Stomach (tissue), 9 donors: ENCODE data around the gene PER1. TPM values are rescaled to one million over a fixed set of nuclear protein-coding genes. Genes with fewer than 3 reads are reported as not detected.

Source experiments
- DNase-seq, 2 donors: peaks; one replicate each; pipeline versions ENCODE4 v3.0.0 to v3.0.0-alpha.2; 2013 to 2019
- H3K27ac ChIP-seq, 5 donors: fragments of 200-600 bp in 4 of 5; sonication (generic) in 4 of 5; one replicate each; pipeline ENCODE4 v1.5.1; 2013 to 2019; ENCODE audit warnings: mild to moderate bottlenecking in 1 of 5, moderate library complexity in 1 of 5
- H3K27me3 ChIP-seq, 3 donors: fragments of 200-600 bp; sonication (generic); one replicate each; pipeline ENCODE4 v1.5.1; 2017 to 2019; ENCODE audit warnings: mixed run types in 1 of 3
- H3K36me3 ChIP-seq, 4 donors: fragments of 200-600 bp; sonication (generic); 1 replicate in 3 of 4; 2 replicates in 1 of 4; pipeline ENCODE4 v1.5.1; 2016 to 2019
- H3K4me1 ChIP-seq, 4 donors: fragments of 200-600 bp; sonication (generic); one replicate each; pipeline ENCODE4 v1.5.1; 2016 to 2019
- H3K4me3 ChIP-seq, 4 donors: fragments of 200-600 bp; sonication (generic) in 3 of 4; one replicate each; pipeline ENCODE4 v1.5.1; 2016 to 2019; ENCODE audit warnings: mild to moderate bottlenecking in 1 of 4
- H3K9me3 ChIP-seq, 4 donors: fragments of 200-600 bp; sonication (generic); one replicate each; pipeline ENCODE4 v1.5.1; 2016 to 2019
- CTCF ChIP-seq, 7 experiments: fragments of 450-650 bp in 4 of 7; fragments of 200-600 bp in 3 of 7; sonication (generic) in 3 of 7; IDR thresholded peaks; one replicate each; pipeline ENCODE4 v1.5.1; 2016 to 2019; ENCODE audit warnings: antibody characterized with exemption in 7 of 7, control low read depth in 2 of 7, mild to moderate bottlenecking in 1 of 7
- EP300 ChIP-seq: sonication (generic); formaldehyde crosslinking; IDR thresholded peaks from one replicate; pipeline ENCODE4 v1.6.1; 2017; ENCODE audit warnings: antibody characterized with exemption
- POLR2A ChIP-seq, 4 donors: fragments of 450-650 bp; IDR thresholded peaks; one replicate each; pipeline ENCODE4 v1.6.1; 2016; ENCODE audit warnings: antibody characterized with exemption in 4 of 4, control low read depth in 2 of 4, mild to moderate bottlenecking in 1 of 4, moderate library complexity in 1 of 4
- POLR2AphosphoS5 ChIP-seq, 3 donors: sonication (generic); formaldehyde crosslinking; IDR thresholded peaks; one replicate each; pipeline ENCODE4 v1.6.1; 2016; ENCODE audit warnings: antibody characterized with exemption in 3 of 3
- WGBS, 5 donors: extraction: QIAGEN DNeasy Blood & Tissue Kit in 3 of 5; methylation state at CpG; one replicate each; pipeline versions ENCODE4 v1.1.5 to v1.1.7; 2013 to 2018; 5-methylcytosine and 5-hydroxymethylcytosine counted together
- intact Hi-C: fragments of 100-400 bp; cut with DNase I; formaldehyde crosslinking; loops from one replicate; pipeline ENCODE4 v1.15.1; 2023; ENCODE audit warnings: low total_unique reads
- polyA plus RNA-seq, 3 donors: library from polyadenylated mRNA; stranded (reverse); fragments of 200-250 nt; gene quantifications; one replicate each; pipeline ENCODE4 v1.2.3, GENCODE V29; 2013
- total RNA-seq, 5 donors: library from RNA; depleted of rRNA; stranded (reverse); fragments of >200 nt; gene quantifications; one replicate each; pipeline versions ENCODE4 v1.1.0 to v1.2.3, GENCODE V29; 2014 to 2016
- donor health status: healthy with polysubstance abuse.
- donor health status: Bipolar disorder and iron deficiency.
- donor health status: healthy.

Gene PER1
- total and polyA plus RNA-seq, 8 donors, result 16.2 to 163 (median 69.7) TPM

DNA sequence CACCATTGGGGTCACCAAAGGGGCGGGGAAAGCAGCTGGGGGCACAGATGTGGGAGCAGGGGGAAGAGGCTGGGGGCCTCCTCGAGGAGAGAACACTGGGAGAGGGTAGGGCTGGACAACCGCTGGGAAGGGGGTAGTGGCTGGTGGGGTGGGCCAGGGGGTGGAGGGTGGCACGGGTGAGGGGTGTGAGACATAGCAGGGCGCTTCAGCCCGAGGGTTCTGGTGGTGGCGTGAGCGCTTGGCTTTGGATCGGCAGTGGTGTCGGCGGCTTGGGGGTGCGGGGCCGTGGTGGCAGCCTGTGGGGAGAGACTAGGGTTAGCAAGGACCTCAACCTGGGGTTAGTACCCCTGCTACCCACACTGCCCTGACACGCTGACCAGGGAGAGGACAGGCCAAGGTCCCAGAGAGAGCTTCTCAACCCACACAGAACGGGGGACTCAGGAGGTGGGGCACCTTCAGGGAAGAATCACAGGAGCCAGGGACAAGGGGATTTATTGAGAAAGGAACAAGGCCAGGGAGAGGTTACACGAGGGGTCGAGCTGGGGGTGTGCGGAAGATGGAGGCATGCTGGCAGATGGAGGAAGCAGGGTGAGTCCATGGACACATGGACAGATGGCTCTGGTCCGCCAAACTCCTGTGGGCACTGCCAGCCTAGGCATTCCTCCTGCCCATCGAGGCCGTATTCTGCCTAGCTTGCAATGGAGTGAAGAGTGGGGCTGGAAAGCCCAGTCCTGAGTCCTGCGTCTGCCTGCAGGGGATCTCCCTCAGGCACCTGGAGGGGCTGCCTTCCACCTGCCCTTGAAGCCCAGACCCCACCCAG is 8.4 kb downstream of the PER1 start:
- intact Hi-C loops, result no loop called here
- 84 to 96% (median 92%) methylated on average over 20 to 22 of the region's 22 CpGs for whole genome bisulfite sequencing, 5 donors
- Histone ChIP-seq H3K9me3 (no peaks in the 10 kb centered on the region), H3K4me1 (peaks cover 15 to 77% (median 47%) of the 10 kb centered on the region in 4 donors), H3K27ac (peak overlapping the region in 3 of 5 donors; percentile 9 to 100 (median 16)), H3K4me3 (no peak overlapping the region), H3K36me3 (peaks cover 94 to 96% (median 95%) of the 10 kb centered on the region in 4 donors), H3K27me3 (no peaks in the 10 kb centered on the region)
- TF ChIP-seq POLR2AphosphoS5 (IDR thresholded peaks at IDR 0.05) (peak in 1 of 3 donors; percentile 41), EP300 (no peak), CTCF (IDR thresholded peaks at IDR 0.05) (no peak), POLR2A (IDR thresholded peaks at IDR 0.05) (no peak)
- peak in 1 of 2 donors; percentile 18 for DNase-seq

DNA sequence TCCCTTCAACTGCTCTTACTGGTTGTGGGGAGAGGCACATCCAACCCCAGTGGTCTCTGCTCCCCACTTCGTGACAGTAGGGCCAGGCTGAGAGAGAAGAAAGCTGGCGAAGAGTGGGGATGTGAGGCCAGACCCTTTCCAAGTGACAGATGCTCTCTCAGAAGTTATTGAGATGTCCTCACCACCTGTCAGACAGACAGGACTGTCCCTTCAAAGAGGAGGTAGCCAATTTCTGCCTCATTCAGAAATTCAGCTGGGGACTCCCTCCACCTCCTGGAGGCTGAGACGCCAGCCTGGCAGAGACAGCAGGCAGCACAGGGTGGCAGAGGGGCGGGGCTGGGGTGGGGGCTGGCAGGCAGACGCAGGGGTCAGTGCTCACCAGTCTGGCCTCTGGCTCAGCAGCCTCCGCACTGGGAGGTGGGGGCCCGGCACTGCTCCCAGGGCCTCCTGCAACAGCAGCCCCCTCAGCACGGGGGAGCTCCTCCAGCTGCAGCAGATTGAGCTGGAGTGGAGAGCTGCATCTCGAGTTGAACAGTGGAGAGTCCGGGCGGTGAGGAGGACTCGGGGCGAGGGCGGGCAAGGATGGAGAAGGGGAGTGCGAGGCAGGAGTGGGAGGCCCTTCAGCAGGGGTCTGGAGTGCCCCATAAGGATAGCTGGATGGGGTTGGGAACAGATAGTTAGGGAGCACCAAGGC is 9.2 kb downstream of the PER1 start:
- peaks cover 86 to 88% (median 88%) of the 10 kb centered on the region in 4 donors for H3K36me3 ChIP-seq
- no peaks in the 10 kb centered on the region for H3K27me3 ChIP-seq
- no peaks in the 10 kb centered on the region for H3K9me3 ChIP-seq
- DNase-seq, result peak in 1 of 2 donors; percentile 16
- H3K27ac ChIP-seq, result peak overlapping the region in 4 of 5 donors; percentile 9 to 100 (median 27)
- no peak for TF ChIP-seq POLR2AphosphoS5 (IDR thresholded peaks at IDR 0.05)
- TF ChIP-seq CTCF (IDR thresholded peaks at IDR 0.05), result no peak
- TF ChIP-seq POLR2A (IDR thresholded peaks at IDR 0.05), result no peak
- TF ChIP-seq EP300, result no peak
- intact Hi-C loops, result no loop called here
- H3K4me1 ChIP-seq, result peaks cover 20 to 76% (median 49%) of the 10 kb centered on the region in 4 donors
- no peak overlapping the region for H3K4me3 ChIP-seq
- WGBS, 5 donors, result 82 to 93% (median 86%) methylated on average over 12 to 15 of the region's 15 CpGs

DNA sequence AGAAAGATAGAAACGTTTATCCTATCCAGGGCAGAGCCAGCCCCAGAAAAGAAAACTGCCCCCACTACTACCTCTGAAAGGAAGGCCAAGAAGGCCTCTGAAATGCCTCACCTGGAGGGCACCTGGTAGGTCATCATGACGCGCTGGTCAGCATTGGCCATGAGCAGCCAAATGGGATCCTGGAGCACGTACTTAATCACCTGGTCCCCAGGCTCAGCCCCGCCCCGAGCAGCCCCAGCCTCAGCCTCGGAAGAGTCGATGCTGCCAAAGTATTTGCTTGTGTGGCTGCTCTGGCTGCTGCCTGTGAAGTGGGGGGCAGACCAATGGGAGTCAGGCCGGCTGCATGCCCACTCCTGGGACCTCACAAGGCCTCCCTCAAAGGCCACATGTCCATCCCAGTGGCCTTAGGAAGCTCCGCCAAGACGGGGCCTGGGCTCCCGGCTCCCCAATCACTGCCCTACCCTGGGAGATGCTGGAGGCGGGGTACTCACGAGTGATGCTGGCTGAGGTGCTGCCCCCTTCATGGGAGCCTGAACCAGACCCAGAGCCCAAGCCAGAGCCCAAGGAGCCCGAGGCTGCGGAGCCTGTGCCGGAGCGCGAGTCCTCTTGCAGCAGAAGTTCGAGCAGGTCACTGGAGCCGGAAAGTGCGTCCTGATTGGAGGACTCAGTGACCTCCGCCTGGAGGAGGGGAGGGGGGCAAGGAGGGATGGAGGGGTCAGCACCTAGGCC is 9.9 kb downstream of the PER1 start:
- TF ChIP-seq CTCF (IDR thresholded peaks at IDR 0.05), result no peak
- no peak for TF ChIP-seq POLR2AphosphoS5 (IDR thresholded peaks at IDR 0.05)
- TF ChIP-seq EP300, result no peak
- no peak for TF ChIP-seq POLR2A (IDR thresholded peaks at IDR 0.05)
- intact Hi-C loops, result no loop called here
- H3K4me3 ChIP-seq, result no peak overlapping the region
- no peaks in the 10 kb centered on the region for H3K9me3 ChIP-seq
- WGBS, 5 donors, result 82 to 93% (median 89%) methylated on average over 17 to 23 of the region's 23 CpGs
- peak in 1 of 2 donors; percentile 10 for DNase-seq
- no peaks in the 10 kb centered on the region for H3K27me3 ChIP-seq
- peak overlapping the region in 4 of 5 donors; percentile 7 to 100 (median 26) for H3K27ac ChIP-seq
- H3K4me1 ChIP-seq, result peaks cover 22 to 75% (median 47%) of the 10 kb centered on the region in 4 donors
- H3K36me3 ChIP-seq, result peaks cover 79 to 81% (median 81%) of the 10 kb centered on the region in 4 donors

DNA sequence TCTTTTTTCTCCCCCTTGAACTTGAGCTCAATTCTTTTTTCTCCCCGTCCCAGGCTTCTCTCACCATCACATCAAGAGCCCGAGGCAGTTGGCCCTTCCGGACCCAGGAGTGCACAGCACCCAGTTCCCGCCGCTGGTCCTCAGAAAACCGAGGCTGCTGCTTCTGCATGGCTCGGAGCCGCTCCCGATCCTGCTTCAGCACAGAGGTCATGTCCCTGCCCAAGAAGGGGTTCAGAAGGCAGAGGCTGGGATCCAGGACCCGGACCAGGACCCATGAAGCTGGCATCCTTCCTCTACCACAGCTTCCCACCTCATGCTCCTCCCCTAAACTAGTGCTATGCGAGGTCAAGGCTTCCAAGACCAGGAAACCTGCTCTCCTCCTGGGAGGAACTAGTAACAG is 10.5 kb downstream of the PER1 start:
- Histone ChIP-seq H3K9me3 (no peaks in the 10 kb centered on the region), H3K36me3 (peaks cover 73 to 75% (median 75%) of the 10 kb centered on the region in 4 donors), H3K4me3 (no peak overlapping the region), H3K27ac (peak overlapping the region in 2 of 5 donors; percentile 38 to 100), H3K4me1 (peaks cover 22 to 72% (median 45%) of the 10 kb centered on the region in 4 donors), H3K27me3 (no peaks in the 10 kb centered on the region)
- intact Hi-C loops, result no loop called here
- peak in 1 of 2 donors; percentile 11 for DNase-seq
- TF ChIP-seq POLR2A (IDR thresholded peaks at IDR 0.05), result no peak
- no peak for TF ChIP-seq EP300
- no peak for TF ChIP-seq POLR2AphosphoS5 (IDR thresholded peaks at IDR 0.05)
- no peak for TF ChIP-seq CTCF (IDR thresholded peaks at IDR 0.05)
- 82 to 94% (median 87%) methylated on average over 11 of the region's 11 CpGs for WGBS, 5 donors
